ENCODE data around the gene ANTXR2.

Gene ANTXR2

DNA sequence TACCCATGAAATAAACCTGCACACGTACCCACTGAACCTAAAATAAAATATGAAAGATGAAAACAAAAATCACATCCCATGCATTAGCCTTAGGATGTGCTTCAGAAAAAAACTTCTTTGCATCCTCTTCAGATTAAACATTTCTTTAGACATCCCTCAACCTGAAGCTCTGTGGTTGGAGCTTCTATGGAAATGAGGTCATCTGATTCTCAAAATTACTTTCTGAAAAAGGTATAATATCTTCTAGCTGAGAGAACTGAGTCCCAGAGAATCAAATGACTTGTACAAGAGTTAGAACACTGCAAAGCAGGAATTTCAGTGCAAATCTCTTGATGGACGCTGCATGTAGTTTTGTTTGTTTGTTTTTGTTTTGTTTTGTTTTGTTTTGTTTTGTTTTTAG lies 19.1 kb upstream of the ANTXR2 start:
- no peak for DNase-seq

DNA sequence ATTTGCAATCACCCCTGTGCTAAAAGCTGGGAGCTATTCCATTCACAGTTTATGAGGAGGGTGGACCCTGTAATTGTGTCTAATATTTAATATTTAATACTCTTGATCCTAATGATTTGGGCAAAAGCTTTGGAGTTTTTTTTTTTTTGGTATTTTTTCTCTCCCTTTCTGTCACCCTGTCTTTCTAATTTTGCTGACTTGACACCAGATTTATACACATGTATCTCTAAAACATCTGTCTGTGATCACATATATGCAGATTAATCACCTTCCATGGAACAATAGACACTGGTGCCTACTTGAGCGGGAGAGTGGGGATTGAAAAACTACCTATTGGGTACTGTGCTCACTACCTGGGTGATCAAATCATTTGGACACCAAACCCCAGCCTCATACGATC lies 18.7 kb upstream of the ANTXR2 start:
- DNase-seq: no peak

DNA sequence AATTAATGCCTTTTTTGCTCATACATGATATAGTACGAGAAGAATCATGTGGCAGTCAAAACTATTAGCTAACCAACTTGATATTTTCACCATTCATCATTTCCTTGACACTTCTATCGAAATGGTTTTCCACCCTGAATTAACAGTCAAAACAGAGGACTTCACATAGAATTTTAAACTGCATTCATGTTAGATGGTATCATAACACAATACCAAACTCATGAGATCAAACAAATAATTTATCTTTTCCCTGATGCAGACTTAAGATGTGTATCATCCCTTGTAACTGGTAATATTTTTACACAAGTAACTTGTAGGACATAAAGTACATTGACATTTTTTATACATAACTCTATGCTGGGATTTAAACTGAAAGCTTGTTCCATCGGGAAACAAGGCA lies 18.2 kb upstream of the ANTXR2 start:
- DNase-seq: peak; percentile 40

DNA sequence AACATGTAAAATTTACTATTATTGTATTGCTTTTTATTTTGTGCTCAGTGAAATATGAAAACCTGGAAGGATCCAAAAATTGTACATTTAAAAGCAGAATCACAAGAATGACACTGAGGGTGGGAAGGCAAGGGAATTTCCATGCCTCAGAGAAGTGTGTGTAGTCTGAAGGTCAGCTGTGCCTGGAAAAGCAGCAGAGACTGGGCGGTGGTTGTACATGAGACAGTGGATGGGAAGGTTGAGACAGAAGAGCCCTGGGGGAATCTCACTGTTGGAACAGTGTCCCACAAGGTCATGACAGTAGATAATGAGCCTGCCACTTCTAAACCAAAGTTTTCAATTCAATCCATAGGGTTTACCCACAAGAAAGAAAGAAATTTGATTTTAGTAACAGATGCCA lies 17.1 kb upstream of the ANTXR2 start:
- no peak for DNase-seq

DNA sequence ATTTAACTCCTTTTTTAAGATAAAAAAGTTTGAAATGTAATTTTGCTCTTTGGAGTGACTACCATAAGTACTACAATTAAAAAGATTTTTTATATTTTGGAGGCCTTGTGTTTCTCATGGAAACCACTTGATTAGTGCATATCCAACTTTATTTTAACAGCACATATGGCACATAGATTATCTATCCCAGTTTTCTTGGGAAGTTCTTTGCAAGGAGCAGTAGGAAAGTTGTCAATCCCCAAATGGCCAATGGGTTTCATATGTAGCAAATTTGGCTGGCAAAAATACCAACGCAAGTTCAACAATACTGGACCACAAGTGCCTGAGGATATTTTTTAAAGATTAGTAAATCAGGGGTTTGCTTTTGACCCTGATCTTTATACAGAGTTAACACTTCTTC lies 15.4 kb upstream of the ANTXR2 start:
- no peak for DNase-seq

DNA sequence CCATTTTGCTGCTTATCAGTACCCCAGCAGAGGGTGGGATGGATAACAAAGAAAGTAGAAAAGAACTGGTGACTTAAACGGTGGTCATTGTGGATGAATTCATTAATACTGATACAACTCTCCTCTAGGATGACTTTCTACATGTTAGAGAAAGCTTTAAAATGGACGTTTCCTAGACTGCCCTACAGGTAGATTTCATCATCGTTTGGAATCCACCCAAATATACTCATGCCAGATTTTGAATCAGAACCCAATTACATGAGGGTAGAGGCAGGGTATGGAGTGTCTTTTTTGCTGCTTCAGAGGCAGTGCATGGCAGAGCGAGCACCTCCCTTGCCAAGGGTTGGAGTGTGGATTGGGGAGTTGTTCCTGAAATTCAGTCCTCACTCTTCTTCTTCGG lies 13.3 kb upstream of the ANTXR2 start:
- DNase-seq: no peak

DNA sequence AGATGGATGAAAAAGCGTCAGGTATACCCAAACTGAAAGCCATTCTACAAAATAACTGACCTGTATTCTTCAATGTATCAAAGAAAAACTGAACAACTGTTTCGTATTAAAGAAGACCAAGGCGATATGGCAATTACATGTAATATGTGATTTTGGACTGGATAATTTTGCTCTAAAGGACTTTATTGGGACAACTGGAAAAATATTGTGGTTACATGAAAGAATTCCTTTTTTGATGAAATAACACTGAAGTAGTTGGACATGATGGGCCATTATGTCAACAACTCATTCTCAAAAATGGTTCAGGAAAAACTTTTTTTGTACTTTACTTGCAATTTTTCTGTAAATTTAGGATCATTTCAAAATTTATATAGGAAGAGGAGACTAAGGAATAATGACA lies 12.1 kb upstream of the ANTXR2 start:
- no peak for DNase-seq

DNA sequence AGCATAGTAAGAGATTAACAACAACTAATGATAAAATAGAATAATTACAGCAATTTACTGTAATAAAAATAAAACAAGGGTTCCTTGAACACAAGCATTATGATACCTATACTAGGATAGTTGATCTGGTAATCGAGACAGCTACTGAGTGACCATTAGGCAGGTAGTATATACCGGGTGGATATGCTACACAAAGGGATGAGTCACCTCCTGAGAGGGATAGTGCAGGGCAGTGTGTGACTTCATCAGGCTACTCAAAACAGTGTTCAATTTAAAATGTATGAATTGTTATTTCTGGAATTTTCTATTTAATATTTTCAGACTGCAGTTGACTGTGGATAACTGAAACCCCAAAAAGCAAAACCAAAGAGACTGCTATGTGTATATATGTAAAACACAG lies 9.7 kb upstream of the ANTXR2 start:
- DNase-seq: no peak

DNA sequence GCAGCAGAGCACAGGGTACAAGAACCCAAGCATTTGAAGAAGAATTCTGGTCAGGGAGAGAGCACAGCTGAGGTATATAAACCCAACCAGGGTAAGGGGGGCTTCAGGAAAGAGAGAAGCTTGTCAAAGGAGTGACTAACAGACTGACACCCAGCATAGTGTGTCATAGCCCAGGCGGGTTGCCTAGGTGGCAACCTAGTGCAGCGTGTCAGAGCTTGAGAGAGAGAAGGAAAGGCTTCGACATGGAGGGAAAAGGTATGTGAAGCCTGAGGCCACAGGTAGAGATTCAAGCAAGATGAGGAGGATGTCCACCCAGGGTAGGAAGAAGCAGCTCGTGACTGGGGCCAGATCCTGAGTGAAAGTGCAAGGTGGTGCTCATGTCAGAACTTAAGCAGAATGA lies 8.5 kb upstream of the ANTXR2 start:
- no peak for DNase-seq

DNA sequence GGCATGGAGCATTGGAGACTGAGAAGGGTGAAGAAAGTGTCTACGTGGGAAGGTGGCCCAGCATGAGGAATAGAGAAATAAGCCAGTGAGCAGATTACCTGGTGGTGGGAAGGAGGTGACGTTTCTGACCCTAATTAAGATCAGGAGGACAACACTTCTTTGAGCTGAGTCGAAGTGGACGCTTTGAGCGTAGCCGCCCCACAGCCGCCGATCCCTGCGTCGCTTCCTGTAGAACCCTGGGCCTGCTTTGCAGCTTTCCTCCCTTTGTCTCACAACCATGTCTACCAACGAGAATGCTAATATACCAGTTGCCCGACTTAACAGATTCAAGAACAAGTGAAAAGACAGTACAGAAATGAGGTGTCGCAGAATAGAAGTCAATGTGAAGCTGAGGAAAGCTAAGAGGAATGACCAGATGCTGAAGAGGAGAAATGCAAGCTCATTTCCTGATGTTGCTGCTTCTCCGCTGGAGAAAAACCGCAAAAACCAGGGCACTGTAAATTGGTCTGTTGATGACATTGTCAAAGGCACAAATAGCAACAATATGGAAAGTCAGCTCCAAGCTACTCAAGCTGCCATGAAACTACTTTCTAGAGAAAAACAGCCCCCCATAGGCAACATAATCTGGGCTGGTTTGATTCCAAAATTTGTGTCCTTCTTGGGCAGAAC lies 6.4 kb upstream of the ANTXR2 start:
- no peak for DNase-seq

DNA sequence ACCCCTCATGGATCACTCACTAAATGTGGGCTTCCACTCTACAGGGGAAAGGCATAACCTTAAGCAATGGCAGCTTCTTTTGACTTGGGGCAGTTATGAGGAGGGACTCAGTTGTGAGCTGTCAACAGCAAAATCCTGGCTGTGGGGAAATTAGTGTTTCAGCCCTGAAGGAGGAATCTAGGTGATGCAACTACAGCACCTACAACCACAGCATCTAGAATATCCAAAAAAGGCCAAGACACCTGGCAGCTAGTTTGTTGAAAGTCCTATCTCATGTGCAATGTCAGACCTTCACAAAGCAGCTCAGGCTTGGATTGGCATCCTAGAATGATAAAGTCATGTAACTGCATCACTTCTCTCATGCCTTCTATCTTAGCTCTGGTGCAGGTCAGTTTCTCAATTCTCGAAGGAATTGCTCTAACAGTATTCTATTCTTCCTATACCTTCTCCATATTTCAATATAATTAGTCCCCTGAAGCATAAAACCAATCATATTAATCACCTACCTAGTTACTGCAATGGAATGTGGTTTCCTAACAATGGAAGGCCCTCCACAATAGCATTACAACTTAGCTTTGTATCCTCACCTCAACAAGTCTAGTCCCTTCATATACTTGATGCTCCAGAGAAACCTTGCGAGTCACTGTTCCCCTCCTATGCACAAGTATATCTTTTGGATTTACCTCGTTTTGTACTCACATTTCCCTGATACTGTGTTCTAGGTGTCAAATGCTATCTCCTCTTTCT lies 5.5 kb upstream of the ANTXR2 start:
- no peak for DNase-seq

DNA sequence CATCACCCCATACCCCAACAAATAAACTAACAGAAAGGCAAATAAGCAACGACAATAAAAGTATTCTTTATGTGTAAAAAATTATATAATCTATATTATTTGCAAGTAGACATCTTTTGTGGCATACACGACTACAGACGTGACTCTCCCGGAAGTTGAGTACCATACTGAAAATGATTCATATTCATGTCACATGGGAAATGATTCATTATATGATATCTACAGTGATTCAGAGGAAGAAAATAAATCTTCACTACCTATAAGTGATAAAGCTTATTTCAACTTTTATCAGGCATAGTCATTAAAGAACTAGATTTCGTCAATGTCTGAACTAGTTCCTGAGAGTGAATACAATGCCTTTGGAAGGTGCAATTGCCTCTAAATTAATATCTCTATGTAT lies 4.6 kb upstream of the ANTXR2 start:
- no peak for DNase-seq

DNA sequence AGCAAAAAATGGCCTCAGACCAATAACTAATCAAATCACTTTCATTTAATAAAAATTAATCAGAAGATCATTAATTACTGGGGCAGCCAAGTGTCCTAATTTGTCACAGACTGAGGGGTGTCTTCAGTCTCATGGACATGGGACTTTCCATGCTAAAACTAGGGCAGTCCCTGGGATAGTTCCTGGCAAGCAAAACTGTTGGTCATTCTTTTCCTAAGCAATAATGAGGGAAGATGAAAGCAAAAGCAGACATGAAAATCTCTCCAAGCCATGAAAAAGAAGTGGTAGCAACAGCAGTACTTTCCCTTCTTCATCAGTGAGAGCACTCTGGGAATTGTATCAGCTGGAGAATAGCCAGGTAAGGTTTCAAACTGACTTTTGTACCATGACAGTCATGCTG lies 3.7 kb upstream of the ANTXR2 start:
- DNase-seq: no peak

DNA sequence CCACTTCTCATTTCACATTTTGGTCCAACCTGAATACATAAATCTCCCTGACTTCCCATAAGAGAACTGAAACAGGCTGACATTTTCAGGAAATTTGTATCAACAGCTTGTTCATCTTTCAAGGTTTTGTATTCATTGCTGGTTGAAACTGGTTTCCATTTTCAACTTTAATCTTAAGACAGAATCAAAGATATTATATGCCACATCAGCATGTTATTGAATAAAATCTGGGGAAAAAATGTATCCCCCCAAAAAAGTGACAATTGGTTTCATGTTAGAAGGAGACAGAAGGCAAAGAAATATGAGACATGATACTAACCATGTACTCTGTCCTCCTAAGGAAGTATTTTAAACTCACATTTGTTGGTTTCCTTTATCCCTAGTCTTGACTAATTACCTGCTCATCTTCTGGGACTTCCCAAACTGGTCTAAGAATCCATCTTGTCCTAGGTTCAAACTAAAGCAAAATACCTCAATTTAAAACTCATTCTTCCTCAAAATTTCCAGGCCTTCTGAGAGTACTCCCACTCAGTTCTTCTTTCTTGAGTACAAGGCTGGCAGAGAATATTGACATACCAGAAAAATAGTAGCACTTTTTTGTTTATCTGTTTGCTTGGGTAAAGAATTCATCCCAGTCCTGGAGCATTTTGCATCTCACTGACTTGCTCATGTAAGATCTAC lies 3.1 kb upstream of the ANTXR2 start:
- no peak for DNase-seq

DNA sequence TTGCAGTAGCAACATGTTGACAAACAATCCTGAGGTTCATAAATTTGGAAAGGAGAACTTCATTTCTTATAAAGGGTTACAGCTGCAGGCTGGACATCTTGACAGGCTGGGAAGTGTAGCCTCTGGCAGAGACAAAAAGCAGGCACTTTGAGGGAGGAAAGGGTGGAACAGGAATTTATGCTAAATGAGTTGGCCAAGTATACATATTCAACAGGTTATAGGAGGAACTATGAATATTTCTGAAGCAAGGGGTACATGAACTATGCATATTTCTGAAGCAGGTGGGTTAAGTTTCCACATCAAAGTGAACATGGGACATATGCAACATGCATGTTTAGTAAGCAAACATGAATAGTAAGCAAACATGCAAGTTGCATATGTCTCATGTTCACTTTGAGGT lies 1.6 kb upstream of the ANTXR2 start:
- DNase-seq: no peak

DNA sequence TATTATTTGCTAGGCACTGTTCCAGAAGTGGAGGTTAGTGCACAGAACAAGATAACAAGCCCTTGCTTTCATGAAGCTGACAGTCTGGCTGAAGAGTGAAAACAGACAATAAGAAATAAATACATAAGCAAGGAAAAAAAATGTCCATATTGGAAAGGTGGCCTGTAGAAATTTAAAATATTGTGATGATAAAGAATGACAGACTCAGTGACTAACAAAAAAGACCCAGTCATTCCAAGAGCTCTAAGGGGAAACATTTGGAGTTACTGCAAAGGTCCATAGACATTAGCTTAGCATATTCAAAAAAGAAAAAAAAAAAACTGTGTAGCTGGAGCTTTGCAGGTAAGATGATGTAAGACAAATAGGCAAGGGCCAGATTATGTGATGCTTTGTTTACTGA lies 1.0 kb upstream of the ANTXR2 start:
- DNase-seq: no peak

DNA sequence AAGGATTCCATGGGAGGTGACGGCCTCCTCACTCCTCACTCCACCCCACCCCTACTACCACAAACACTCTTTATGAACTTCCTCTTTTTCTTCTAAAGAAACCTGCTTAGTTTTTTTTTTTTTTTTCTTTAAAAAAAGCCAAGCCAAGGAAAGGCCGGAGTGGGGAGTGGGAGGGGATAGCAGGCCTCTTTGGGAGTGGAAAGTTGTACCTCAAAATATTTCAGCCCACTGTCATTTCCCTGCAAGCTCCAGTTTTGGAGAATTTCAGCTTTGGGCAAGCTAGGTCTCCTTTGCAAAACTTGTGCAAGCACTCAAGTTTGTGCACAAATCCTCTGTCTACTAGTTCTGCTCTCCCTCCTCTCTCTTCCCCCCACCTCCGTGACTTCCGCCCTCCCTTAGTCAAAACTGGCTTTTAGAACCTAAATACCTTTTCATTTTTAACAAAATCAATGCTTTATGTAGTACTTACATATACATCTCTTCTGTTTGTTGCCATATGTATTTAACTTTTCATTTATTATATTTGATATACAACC lies 512 bp upstream of the ANTXR2 start:
- DNase-seq: no peak

DNA sequence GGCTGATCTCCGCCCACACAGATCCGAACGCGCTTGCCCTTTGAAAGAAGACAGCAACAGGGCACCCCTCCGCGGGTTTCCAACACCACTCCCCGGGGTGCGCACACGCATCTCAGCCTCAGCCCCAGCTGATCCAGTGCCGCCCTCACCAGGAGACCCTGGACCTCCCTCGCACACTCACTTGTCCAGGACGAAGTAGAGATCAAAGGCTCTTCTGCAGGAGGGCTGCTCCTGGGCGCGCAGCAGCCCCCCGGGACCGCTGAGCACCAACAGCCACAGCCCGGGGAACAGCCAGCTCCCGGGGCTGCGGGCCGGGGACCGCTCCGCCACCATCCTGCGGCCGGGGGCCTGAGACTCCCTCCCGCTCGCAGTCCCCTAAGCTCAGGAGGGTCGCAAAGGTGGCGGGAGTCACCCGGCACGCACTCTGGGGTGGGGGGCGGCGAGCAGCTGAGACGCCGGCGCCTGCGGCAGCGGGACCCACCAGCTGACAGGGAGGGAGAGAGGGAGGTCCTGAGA lies 743 bp downstream of the ANTXR2 start:
- peak; percentile 31 for DNase-seq

DNA sequence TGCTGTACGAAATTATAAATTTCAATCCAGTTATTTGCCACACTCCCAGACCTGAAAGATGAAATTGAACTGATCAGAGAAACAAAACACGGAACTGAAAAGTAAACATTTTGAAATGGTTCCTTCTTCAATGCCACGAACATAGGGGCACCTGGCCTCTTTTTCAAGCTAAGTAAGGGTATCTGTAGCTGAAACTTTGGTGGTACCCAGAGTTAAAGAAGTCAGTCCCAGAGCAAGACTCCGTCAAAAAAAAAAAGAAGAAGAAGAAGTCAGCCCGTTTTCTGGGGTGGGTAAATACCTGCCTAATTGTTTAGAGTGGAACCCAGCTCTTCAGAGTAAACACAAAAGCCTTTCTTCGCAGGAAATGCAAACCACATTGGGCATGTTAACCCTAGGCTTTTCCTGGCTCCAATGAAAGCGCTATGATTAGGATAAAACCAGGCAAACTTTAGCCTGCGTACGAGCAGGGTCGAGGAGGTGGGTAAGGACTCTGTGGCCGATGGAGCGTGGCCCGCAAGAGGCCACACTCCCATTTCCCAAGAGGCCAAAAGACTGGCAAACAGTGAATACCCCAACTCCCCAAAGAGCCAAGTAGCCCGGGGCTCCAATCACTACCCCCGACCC lies 1.3 kb downstream of the ANTXR2 start:
- no peak for DNase-seq

DNA sequence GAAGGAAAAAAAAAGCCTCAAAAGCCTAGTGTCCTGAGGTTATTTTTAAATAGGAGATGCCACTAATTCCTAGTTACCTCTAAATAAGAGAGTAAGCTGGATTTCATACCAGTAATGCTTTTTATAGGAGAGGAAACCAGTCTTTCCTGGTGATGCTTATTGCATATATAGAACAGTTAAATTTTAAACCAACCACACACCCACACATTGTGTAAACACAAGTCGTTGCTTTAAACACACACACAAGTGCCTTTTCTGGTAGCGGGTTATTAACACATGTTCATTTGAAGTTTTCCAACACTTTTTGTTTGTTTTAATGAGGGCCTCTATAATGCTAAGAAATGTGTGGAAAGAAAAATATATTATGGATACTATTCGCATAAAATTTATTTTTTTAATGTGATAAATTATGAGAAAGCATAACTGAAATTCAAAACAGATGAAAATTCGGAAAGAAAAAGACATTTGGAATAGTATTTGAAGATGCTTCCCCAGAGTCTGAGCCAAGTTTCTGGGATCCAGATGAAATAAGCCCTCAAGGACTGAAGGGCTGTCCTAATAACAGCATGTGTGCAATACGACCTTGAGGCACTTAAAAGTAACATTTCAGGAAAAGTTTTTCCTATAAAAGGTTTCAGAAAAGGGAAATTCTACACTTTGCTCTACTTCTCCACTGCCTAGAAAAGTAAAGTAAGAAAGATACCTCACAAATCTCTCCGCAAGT lies 2.0 kb downstream of the ANTXR2 start:
- no peak for DNase-seq

DNA sequence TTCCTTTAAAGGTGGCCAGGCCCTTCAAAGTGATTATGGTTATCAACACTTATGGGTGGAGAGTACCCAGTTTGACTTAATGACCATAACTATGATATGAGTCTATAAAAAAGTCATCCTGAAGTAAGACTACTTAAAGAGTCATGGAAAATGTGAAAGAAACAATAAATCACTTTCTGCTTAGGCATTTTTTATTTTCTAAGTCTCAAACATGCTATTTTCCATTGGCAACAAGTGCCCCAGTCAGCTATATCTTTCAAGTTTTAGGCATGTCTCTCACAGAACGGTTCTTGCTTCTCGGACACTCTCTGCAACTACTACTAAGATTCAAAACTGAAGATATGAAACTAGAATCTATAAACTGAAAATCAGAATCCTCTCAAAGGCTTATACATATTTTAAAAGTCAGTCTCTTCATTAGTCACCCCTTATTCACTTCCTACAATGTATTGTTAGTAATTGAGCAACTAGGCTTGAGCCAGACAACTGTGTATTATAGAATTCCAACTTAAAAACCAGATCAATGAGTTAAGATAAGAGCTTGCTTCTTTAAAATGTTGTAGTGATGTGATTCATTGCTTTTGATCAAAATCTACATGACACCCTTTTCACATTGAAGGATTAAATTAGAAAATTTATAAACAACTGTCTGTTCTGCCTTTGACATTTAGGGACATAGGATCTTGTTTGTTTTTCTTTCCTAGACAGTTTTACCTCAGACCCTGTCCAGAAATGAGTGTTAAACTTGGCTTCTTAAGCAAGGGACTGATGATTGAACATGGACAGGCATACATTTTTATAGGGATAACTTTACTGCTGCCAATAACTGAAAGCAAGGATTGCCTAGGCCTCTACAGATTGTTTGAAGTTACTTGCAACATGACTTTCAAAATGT lies 2.9 kb downstream of the ANTXR2 start:
- no peak for DNase-seq

Measured in fibroblast of skin of scalp (primary cell).